Activated T-cell treated with anti-CD3 and anti-CD28 coated beads, Interleukin-2, amount 50 U/mL, for 4 hours (primary cell): Measurements from ENCODE around the gene GDPD4. TPM values are rescaled to one million over a fixed set of nuclear protein-coding genes. Genes with fewer than 3 reads are reported as not detected.

Experiments
- ATAC-seq, 2 donors: fragments of 200-7000 bp; cut with Tn5 transposase; one replicate each; pipeline ENCODE4 v1.10.0; 2021
- DNase-seq: peaks from one replicate; pipeline ENCODE4 v3.0.0-alpha.2; 2020
- H3K27me3 Mint-ChIP-seq: one replicate; pipeline ENCODE4 v1.8.0; 2021; ENCODE audit warnings: low read depth, mixed read lengths
- H3K36me3 Mint-ChIP-seq: one replicate; pipeline ENCODE4 v1.8.0; 2022; ENCODE audit warnings: mixed read lengths; ENCODE audit not compliant: insufficient read depth
- H3K4me1 Mint-ChIP-seq: one replicate; pipeline ENCODE4 v1.8.0; 2021; ENCODE audit warnings: low read depth, mixed read lengths
- H3K4me3 Mint-ChIP-seq: one replicate; pipeline ENCODE4 v1.8.0; 2021; ENCODE audit warnings: mild to moderate bottlenecking, moderate library complexity, mixed read lengths
- H3K9me3 Mint-ChIP-seq: one replicate; pipeline ENCODE4 v1.8.0; 2021; ENCODE audit warnings: mixed read lengths
- total RNA-seq, 3 donors: library from RNA; stranded (reverse); gene quantifications; one replicate each; pipeline ENCODE4 v1.2.1, GENCODE V29; 2021

The GDPD4 gene
- total RNA-seq: not detected

- ATAC-seq: no peak
- Mint-ChIP-seq H3K9me3 (no peaks in the 10 kb centered on the region), H3K36me3 (no peaks in the 10 kb centered on the region), H3K27me3 (no peaks in the 10 kb centered on the region), H3K4me3 (no peak within 1 kb of the TSS), H3K4me1 (no peaks in the 10 kb centered on the region)
- DNase-seq: no peak
Measured at GRCh38 chr11:77301510-77301909, at the start of gene GDPD4. Gene GDPD4, minus strand, starts transcription at chr11:77301686. Its CDS starts 16,549 bp downstream, at chr11:77285137.

GRCh38 chr11:77347948-77348347, 46.5 kb upstream of the GDPD4 start:
- H3K27me3 Mint-ChIP-seq: no peaks in the 10 kb centered on the region
- ATAC-seq (no peak), DNase-seq (no peak)
- H3K4me3 Mint-ChIP-seq: no peak overlapping the region
- peaks cover 26% of the 10 kb centered on the region for H3K36me3 Mint-ChIP-seq
- no peaks in the 10 kb centered on the region for H3K9me3 Mint-ChIP-seq
- no peaks in the 10 kb centered on the region for H3K4me1 Mint-ChIP-seq

- Mint-ChIP-seq H3K27me3 (no peaks in the 10 kb centered on the region), H3K4me1 (no peaks in the 10 kb centered on the region), H3K9me3 (no peaks in the 10 kb centered on the region), H3K36me3 (peaks cover 30% of the 10 kb centered on the region), H3K4me3 (no peak overlapping the region)
- ATAC-seq: no peak
- DNase-seq: no peak
Measured at GRCh38 chr11:77346906-77347603, 45.6 kb upstream of the GDPD4 start.

- H3K36me3 Mint-ChIP-seq: peaks cover 37% of the 10 kb centered on the region
- H3K4me3 Mint-ChIP-seq: no peak overlapping the region
- H3K4me1 Mint-ChIP-seq: no peaks in the 10 kb centered on the region
Measured at GRCh38 chr11:77345621-77346020, 44.1 kb upstream of the GDPD4 start.

GRCh38 chr11:77340501-77340900, 39.0 kb upstream of the GDPD4 start:
- Mint-ChIP-seq H3K4me3 (no peak overlapping the region), H3K36me3 (peaks cover 31% of the 10 kb centered on the region), H3K27me3 (no peaks in the 10 kb centered on the region), H3K9me3 (no peaks in the 10 kb centered on the region), H3K4me1 (no peaks in the 10 kb centered on the region)
- DNase-seq (no peak), ATAC-seq (no peak)

More at GRCh38 chr11:77345621-77346020, 44.1 kb upstream of the GDPD4 start:
- DNase-seq (no peak), ATAC-seq (no peak)
- Mint-ChIP-seq H3K9me3 (no peaks in the 10 kb centered on the region), H3K27me3 (no peaks in the 10 kb centered on the region)

- Mint-ChIP-seq H3K4me1 (no peaks in the 10 kb centered on the region), H3K36me3 (peaks cover 26% of the 10 kb centered on the region), H3K4me3 (no peak overlapping the region), H3K27me3 (no peaks in the 10 kb centered on the region), H3K9me3 (no peaks in the 10 kb centered on the region)
- DNase-seq (no peak), ATAC-seq (no peak)
Measured at GRCh38 chr11:77332259-77332658, 30.8 kb upstream of the GDPD4 start.

GRCh38 chr11:77325159-77325558, 23.7 kb upstream of the GDPD4 start:
- H3K36me3 Mint-ChIP-seq: peaks cover 29% of the 10 kb centered on the region
- DNase-seq (no peak), ATAC-seq (no peak)
- H3K4me3 Mint-ChIP-seq: no peak overlapping the region
- H3K27me3 Mint-ChIP-seq: no peaks in the 10 kb centered on the region
- no peaks in the 10 kb centered on the region for H3K9me3 Mint-ChIP-seq
- no peaks in the 10 kb centered on the region for H3K4me1 Mint-ChIP-seq

GRCh38 chr11:77324508-77324907, 23.0 kb upstream of the GDPD4 start:
- H3K4me3 Mint-ChIP-seq: no peak overlapping the region
- H3K9me3 Mint-ChIP-seq: no peaks in the 10 kb centered on the region
- H3K36me3 Mint-ChIP-seq: peaks cover 27% of the 10 kb centered on the region

GRCh38 chr11:77322926-77323590, 21.6 kb upstream of the GDPD4 start:
- Mint-ChIP-seq H3K36me3 (peaks cover 21% of the 10 kb centered on the region), H3K4me3 (no peak overlapping the region), H3K27me3 (no peaks in the 10 kb centered on the region), H3K9me3 (no peaks in the 10 kb centered on the region), H3K4me1 (no peaks in the 10 kb centered on the region)
- no peak for ATAC-seq
- no peak for DNase-seq

More at GRCh38 chr11:77324508-77324907, 23.0 kb upstream of the GDPD4 start:
- ATAC-seq: no peak
- no peaks in the 10 kb centered on the region for H3K27me3 Mint-ChIP-seq
- no peaks in the 10 kb centered on the region for H3K4me1 Mint-ChIP-seq
- DNase-seq: no peak

GRCh38 chr11:77322506-77322905, 21.0 kb upstream of the GDPD4 start:
- DNase-seq (no peak), ATAC-seq (no peak)
- Mint-ChIP-seq H3K27me3 (no peaks in the 10 kb centered on the region), H3K9me3 (no peaks in the 10 kb centered on the region), H3K4me1 (no peaks in the 10 kb centered on the region), H3K4me3 (no peak overlapping the region), H3K36me3 (peaks cover 18% of the 10 kb centered on the region)

GRCh38 chr11:77320351-77320750, 18.9 kb upstream of the GDPD4 start:
- Mint-ChIP-seq H3K4me3 (no peak overlapping the region), H3K4me1 (no peaks in the 10 kb centered on the region), H3K36me3 (peaks cover 11% of the 10 kb centered on the region), H3K9me3 (no peaks in the 10 kb centered on the region), H3K27me3 (no peaks in the 10 kb centered on the region)
- no peak for DNase-seq
- no peak for ATAC-seq

GRCh38 chr11:77318600-77318999, 17.1 kb upstream of the GDPD4 start:
- Mint-ChIP-seq H3K27me3 (no peaks in the 10 kb centered on the region), H3K4me3 (no peak overlapping the region), H3K4me1 (no peaks in the 10 kb centered on the region), H3K36me3 (peaks cover 9% of the 10 kb centered on the region), H3K9me3 (no peaks in the 10 kb centered on the region)
- no peak for ATAC-seq
- DNase-seq: no peak

- ATAC-seq: no peak
- peaks cover 4% of the 10 kb centered on the region for H3K27me3 Mint-ChIP-seq
Measured at GRCh38 chr11:77316733-77317342, 15.4 kb upstream of the GDPD4 start.

GRCh38 chr11:77312107-77312506, 10.6 kb upstream of the GDPD4 start:
- Mint-ChIP-seq H3K9me3 (no peaks in the 10 kb centered on the region), H3K36me3 (no peaks in the 10 kb centered on the region), H3K27me3 (peaks cover 4% of the 10 kb centered on the region), H3K4me3 (no peak overlapping the region), H3K4me1 (no peaks in the 10 kb centered on the region)
- ATAC-seq: no peak
- DNase-seq: no peak

More at GRCh38 chr11:77316733-77317342, 15.4 kb upstream of the GDPD4 start:
- Mint-ChIP-seq H3K4me3 (no peak overlapping the region), H3K36me3 (no peaks in the 10 kb centered on the region), H3K9me3 (no peaks in the 10 kb centered on the region), H3K4me1 (no peaks in the 10 kb centered on the region)
- no peak for DNase-seq

- peaks cover 4% of the 10 kb centered on the region for H3K27me3 Mint-ChIP-seq
- H3K4me3 Mint-ChIP-seq: no peak overlapping the region
- DNase-seq (no peak), ATAC-seq (no peak)
- H3K4me1 Mint-ChIP-seq: no peaks in the 10 kb centered on the region
- no peaks in the 10 kb centered on the region for H3K36me3 Mint-ChIP-seq
- no peaks in the 10 kb centered on the region for H3K9me3 Mint-ChIP-seq
Measured at GRCh38 chr11:77311701-77312100, 10.2 kb upstream of the GDPD4 start.
